ENCODE measurements around the gene XPOT. TPM values are rescaled to one million over a fixed set of nuclear protein-coding genes. Genes with fewer than 3 reads are reported as not detected.

The XPOT gene
- total RNA-seq, 1 donor from 2014 or later = 52.2 TPM

- DNase-seq (ENCODE audit: extremely low read depth, low read depth, low spot score) = no peak
These were observed 55.3 kb downstream of the XPOT start for GRCh38 chr12:64459394-64459891.

GRCh38 chr12:64461634-64462414, 57.6 kb downstream of the XPOT start:
- DNase-seq (ENCODE audit: extremely low read depth, low read depth, low spot score) = no peak

GRCh38 chr12:64466178-64466577, 62.0 kb downstream of the XPOT start:
- DNase-seq (ENCODE audit: extremely low read depth, low read depth, low spot score) = no peak

- no peak for DNase-seq (ENCODE audit: extremely low read depth, low read depth, low spot score)
These were observed 64.8 kb downstream of the XPOT start for GRCh38 chr12:64468966-64469365.

- DNase-seq (ENCODE audit: extremely low read depth, low read depth, low spot score) = no peak
These were observed 65.4 kb downstream of the XPOT start for GRCh38 chr12:64469455-64470142.

- no peak for DNase-seq (ENCODE audit: extremely low read depth, low read depth, low spot score)
These were observed 66.3 kb downstream of the XPOT start for GRCh38 chr12:64470495-64470894.

- DNase-seq (ENCODE audit: extremely low read depth, low read depth, low spot score) = no peak
These were observed 69.0 kb downstream of the XPOT start for GRCh38 chr12:64473176-64473575.

GRCh38 chr12:64475518-64475917, 71.3 kb downstream of the XPOT start:
- DNase-seq (ENCODE audit: extremely low read depth, low read depth, low spot score) = no peak

- DNase-seq (ENCODE audit: extremely low read depth, low read depth, low spot score) = no peak
These were observed 72.7 kb downstream of the XPOT start for GRCh38 chr12:64476844-64477243.

GRCh38 chr12:64478661-64479060, 74.5 kb downstream of the XPOT start:
- no peak for DNase-seq (ENCODE audit: extremely low read depth, low read depth, low spot score)

GRCh38 chr12:64480148-64480547, 76.0 kb downstream of the XPOT start:
- no peak for DNase-seq (ENCODE audit: extremely low read depth, low read depth, low spot score)

GRCh38 chr12:64486657-64487056, 82.5 kb downstream of the XPOT start:
- no peak for DNase-seq (ENCODE audit: extremely low read depth, low read depth, low spot score)

GRCh38 chr12:64491718-64492117, 87.5 kb downstream of the XPOT start:
- no peak for DNase-seq (ENCODE audit: extremely low read depth, low read depth, low spot score)

GRCh38 chr12:64493513-64493912, 89.3 kb downstream of the XPOT start:
- DNase-seq (ENCODE audit: extremely low read depth, low read depth, low spot score) = no peak

- DNase-seq (ENCODE audit: extremely low read depth, low read depth, low spot score) = no peak
These were observed 91.0 kb downstream of the XPOT start for GRCh38 chr12:64494998-64495729.

GRCh38 chr12:64496839-64497400, 92.7 kb downstream of the XPOT start:
- no peak for DNase-seq (ENCODE audit: extremely low read depth, low read depth, low spot score)

- DNase-seq (ENCODE audit: extremely low read depth, low read depth, low spot score) = no peak
These were observed 93.3 kb downstream of the XPOT start for GRCh38 chr12:64497484-64497883.

- no peak for DNase-seq (ENCODE audit: extremely low read depth, low read depth, low spot score)
These were observed 93.7 kb downstream of the XPOT start for GRCh38 chr12:64497903-64498302.

- no peak for DNase-seq (ENCODE audit: extremely low read depth, low read depth, low spot score)
These were observed 96.2 kb downstream of the XPOT start for GRCh38 chr12:64500394-64500793.

Data from glomerular endothelial cell (primary cell).